Ammon's horn (tissue), 1 donor: ENCODE results near the gene C2.
A peak's percentile ranks its signal among the peaks of the same experiment; 100 is the strongest.
"Not testable (repeated sequence)": the region's sequence is repeated elsewhere in the genome, so short reads cannot be mapped to it uniquely, and the experiment has no call there.

Experiments used
- DNase-seq: peaks from one replicate; pipeline ENCODE4 v3.0.0-alpha.2; 2016; ENCODE audit warnings: low spot score

The C2 gene

GRCh38 chr6:31927863-31928671, 550 bp downstream of the C2 start:
- DNase-seq: no peak

- DNase-seq: no peak
Observed at GRCh38 chr6:31928672-31928939, 1.1 kb downstream of the C2 start.

DNA sequence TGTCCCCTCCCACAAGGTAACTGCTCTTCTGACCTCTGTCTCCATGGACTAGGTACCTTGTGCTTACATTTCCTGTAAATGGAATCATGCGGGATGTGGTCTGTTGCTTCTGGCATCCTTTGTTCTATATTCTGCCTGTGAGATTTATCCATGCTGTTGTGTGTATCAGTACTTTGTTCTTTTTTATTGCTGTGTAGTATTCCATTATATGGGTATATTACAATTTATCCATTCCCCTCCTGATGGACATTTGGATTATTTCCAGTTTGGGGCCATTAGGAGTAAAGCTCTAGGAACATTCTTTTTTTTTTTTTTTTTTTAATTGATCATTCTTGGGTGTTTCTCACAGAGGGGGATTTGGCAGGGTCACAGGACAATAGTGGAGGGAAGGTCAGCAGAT, 3.4 kb downstream of the C2 start:
- no peak for DNase-seq

DNA sequence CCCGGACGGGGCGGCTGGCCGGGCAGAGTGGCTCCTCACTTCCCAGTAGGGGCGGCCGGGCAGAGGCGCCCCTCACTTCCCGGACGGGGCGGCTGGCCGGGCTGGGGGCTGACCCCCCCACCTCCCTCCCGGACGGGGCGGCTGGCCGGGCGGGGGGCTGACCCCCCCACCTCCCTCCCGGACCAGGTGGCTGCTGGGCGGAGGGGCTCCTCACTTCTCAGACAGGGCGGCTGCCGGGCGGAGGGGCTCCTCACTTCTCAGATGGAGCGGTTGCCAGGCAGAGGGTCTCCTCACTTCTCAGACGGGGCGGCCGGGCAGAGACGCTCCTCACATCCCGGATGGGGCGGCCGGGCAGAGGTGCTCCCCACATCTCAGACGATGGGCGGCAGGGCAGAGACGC, 4.6 kb downstream of the C2 start:
- not testable (repeated sequence) for DNase-seq

DNA sequence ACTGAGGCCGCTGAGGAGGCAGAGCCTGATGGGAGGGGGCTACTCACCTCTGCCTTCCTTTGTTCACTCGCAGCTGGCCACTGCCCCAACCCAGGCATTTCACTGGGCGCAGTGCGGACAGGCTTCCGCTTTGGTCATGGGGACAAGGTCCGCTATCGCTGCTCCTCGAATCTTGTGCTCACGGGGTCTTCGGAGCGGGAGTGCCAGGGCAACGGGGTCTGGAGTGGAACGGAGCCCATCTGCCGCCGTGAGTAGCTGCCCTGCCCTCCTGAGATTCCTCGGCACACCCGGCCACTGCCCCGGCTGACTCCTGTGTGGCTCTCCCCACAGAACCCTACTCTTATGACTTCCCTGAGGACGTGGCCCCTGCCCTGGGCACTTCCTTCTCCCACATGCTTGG, 6.0 kb downstream of the C2 start:
- DNase-seq: no peak

- no peak for DNase-seq
Observed at GRCh38 chr6:31935021-31935420, 7.5 kb downstream of the C2 start.

GRCh38 chr6:31935823-31936222, 8.3 kb downstream of the C2 start:
- DNase-seq: no peak

GRCh38 chr6:31940256-31940664, 12.7 kb downstream of the C2 start:
- no peak for DNase-seq

GRCh38 chr6:31943742-31944141, 16.2 kb downstream of the C2 start:
- DNase-seq: no peak

GRCh38 chr6:31945154-31945506, 17.6 kb downstream of the C2 start:
- DNase-seq: no peak

- peak; percentile 17 for DNase-seq
Observed at GRCh38 chr6:31945507-31946369, 18.2 kb downstream of the C2 start, which contains the start of gene CFB. Gene CFB, plus strand, starts transcription at chr6:31946095. Its CDS starts 127 bp downstream, at chr6:31946222.

DNA sequence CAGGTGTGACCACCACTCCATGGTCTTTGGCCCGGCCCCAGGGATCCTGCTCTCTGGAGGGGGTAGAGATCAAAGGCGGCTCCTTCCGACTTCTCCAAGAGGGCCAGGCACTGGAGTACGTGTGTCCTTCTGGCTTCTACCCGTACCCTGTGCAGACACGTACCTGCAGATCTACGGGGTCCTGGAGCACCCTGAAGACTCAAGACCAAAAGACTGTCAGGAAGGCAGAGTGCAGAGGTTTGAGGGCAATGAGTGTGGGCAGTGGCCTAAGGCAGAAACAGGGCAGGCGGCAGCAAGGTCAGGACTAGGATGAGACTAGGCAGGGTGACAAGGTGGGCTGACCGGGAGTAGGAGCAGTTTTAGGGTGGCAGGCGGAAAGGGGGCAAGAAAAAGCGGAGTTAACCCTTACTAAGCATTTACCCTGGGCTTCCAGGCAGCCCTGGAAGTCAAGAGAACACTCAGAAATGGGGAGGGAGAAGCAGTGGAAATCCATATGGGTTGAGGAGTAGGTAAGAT, 18.9 kb downstream of the C2 start:
- no peak for DNase-seq

- DNase-seq: no peak
Observed at GRCh38 chr6:31947070-31947675, 19.7 kb downstream of the C2 start.

DNA sequence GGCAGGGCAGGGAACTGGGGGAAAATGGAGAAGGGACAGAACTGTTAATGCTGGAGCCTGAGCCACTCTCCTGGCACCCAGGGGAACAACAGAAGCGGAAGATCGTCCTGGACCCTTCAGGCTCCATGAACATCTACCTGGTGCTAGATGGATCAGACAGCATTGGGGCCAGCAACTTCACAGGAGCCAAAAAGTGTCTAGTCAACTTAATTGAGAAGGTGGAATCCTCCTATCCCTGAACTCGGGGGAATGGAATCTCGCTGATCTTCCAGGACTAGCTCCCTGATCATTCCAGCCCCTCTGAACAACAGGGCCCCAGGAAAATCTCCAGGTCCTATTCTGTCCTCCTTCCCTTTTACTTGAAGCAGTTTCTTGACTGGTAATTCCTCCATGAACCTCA, 20.3 kb downstream of the C2 start:
- no peak for DNase-seq

- no peak for DNase-seq
Observed at GRCh38 chr6:31948306-31948705, 20.8 kb downstream of the C2 start.

DNA sequence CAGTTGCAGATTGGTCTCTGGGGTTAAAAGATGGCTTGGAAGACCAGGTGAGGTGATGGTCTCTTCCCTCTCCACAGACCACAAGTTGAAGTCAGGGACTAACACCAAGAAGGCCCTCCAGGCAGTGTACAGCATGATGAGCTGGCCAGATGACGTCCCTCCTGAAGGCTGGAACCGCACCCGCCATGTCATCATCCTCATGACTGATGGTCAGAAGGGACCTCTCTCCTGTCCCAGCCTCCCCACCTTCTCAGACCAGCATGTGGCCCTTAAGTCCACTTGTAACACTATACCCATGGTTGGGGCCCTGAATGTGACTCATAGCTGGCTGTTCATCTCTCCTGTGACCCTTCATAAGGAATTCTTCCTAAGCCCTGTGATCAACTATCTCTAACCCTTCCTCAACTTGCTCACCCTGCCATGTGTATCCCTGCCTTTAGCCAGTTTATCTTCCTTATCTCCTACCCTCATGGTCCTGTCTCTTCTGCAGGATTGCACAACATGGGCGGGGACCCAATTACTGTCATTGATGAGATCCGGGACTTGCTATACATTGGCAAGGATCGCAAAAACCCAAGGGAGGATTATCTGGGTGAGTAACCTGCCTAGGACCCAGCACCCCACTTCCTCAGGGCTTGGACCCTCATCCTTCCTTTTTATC, 21.4 kb downstream of the C2 start:
- DNase-seq: no peak

- no peak for DNase-seq
Observed at GRCh38 chr6:31949926-31950548, 22.5 kb downstream of the C2 start.

DNA sequence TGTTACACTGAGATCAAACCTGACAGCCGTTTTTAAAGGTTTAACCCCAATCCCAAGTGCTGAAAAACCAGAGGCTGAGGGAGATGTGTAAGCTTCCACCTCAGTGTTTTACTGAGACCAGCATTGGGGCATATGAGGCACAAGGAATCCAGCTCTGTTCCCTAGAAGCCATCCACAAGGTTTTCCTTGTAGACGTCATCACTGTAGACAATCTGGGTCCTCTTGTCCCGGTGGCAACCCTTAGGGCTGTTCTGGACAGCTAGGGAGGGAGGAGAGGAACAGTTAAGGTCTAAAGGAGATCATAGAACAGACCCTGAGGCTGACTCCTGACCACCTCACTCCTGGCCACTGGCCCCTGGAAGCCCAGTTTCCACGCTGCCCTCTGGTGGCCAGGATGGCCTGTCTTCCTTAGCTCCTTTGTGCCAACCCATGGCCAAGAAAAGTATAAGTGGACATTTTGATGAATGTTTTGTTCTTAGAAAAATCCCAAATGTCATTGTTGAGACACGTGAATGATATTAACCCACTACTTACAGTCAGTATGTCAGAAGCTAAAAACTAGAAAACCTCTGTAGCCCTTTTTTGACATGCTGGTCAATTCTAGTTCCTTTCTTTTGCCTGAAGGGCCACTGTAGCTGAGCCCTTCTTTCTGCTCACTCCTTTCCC, 24.8 kb downstream of the C2 start:
- DNase-seq: peak; percentile 66

DNA sequence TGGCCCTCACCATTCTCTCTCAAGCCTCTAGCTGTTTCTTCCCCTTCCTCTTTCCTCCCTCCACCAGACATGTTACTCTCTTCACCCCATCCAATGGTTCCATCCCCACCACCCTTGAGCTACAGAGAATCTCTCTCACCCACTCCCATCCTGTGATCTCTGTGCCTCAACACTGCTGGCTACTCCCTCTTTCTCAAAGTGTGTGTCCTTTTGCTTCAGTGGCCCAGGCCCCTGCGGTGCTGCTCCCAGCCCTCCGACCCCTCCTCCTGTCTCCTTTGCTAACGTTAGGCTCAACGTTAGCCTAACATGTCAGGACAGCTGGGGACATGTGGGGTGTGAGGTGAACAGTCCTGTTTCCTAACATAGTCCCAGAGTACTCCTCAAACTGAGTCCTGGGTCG, 25.4 kb downstream of the C2 start:
- DNase-seq: no peak

GRCh38 chr6:31954511-31954910, 27.0 kb downstream of the C2 start:
- DNase-seq: no peak

DNA sequence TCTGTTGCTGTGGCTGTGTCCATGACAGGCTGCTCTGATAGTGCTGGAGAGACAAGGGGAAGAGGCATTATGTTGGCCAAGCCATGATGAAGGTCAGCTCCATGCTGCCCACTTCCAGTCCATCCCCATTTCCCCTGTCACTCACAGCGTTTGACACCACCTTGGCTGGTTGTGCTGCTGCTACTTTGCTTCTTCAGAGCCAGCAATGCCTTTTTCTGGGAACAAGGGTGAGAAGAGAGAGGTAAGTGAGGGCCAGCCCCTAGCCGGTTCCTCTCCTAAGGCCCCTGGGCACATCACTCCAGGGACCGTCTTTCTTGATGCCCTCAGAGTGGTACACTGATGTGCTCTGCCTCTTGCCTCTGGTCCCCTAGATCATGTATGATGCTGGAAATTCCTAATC, 29.3 kb downstream of the C2 start:
- DNase-seq: no peak

DNA sequence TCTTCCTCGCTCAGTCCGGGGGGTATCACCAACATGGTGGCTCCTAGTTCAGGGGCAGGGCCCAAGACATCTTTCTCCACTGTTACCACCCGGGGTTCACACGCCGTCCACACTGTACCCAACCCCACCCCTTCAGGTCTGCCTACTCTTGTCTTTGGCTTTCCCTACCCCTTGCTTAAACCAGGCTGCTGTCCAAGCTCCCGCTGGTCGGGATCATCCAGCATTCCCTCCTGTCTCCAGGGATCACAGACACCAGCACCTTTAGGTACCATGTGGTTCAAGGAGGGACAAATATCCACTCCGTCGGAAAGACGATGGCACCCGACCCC, 30.9 kb downstream of the C2 start:
- DNase-seq: no peak
